ENCODE results near the gene PLEKHA7. TPM values are rescaled to one million over a fixed set of nuclear protein-coding genes. Genes with fewer than 3 reads are reported as not detected.

The PLEKHA7 gene
- total and polyA plus RNA-seq, 2 of the 13 experiments (the other 11 are each of a cell fraction or from before 2014, with no cell fraction given): 17.5 to 18.7 TPM

- Histone ChIP-seq H2AFZ (ENCODE audit: low read length) (no peak overlapping the region), H3K4me1 (ENCODE audit: insufficient read depth, low read length) (peaks cover 20% of the 10 kb centered on the region), H3K9me3 (ENCODE audit: low read length) (no peaks in the 10 kb centered on the region), H3K4me3 (replicated peaks in 1 of 3; ENCODE audit: insufficient read depth in 1 of 3, low read depth in 2 of 3, low read length in 3 of 3) (no peak overlapping the region), H4K20me1 (ENCODE audit: insufficient read depth, low read length) (no peaks in the 10 kb centered on the region), H3K36me3 (replicated peaks in 1 of 2; ENCODE audit: control insufficient read depth in 1 of 2, insufficient read depth in 2 of 2, low read length in 2 of 2) (peaks cover 0 to 10% of the 10 kb centered on the region in 2 experiments; a peak in 3 of 5 replicates), H3K9ac (ENCODE audit: insufficient read depth, low read depth, low read length) (no peak overlapping the region), H3K27ac (ENCODE audit: extremely low read length, insufficient read depth, low read length) (no peak overlapping the region), H3K27me3 (ENCODE audit: control insufficient read depth in 1 of 2, insufficient read depth in 2 of 2, low read length in 2 of 2) (no peaks in the 10 kb centered on the region), H3K4me2 (ENCODE audit: low read depth, low read length) (no peak overlapping the region), H3K79me2 (ENCODE audit: insufficient read depth, low read length) (no peaks in the 10 kb centered on the region)
- in situ Hi-C loops (cut with HindIII; ENCODE audit: extremely low pct_ligation_motif_present, low pct_unique_long_range_greater_than_20kb): no loop called here
- no peak for FAIRE-seq
- ATAC-seq: peak; percentile 39
- no peak for DNase-seq (ENCODE audit: low spot score)
- BruUV-seq (replicated peaks): no TSS peak
- ChIA-PET POLR2A (no interaction called here), CTCF (ENCODE audit: low intra/inter-chr PET ratio, low total read pairs) (no interaction called here)
- TF ChIP-seq ZNF460 (CRISPR knock-in tag; IDR thresholded peaks at IDR 0.05; ENCODE audit: borderline replicate concordance) (peak; percentile 36; the same call in 1 of the 2 replicates), HNRNPH1 (optimal IDR thresholded peaks at IDR 0.05; ENCODE audit: low read depth, low read length) (no peak), SAFB2 (CRISPR knock-in tag; IDR thresholded peaks at IDR 0.05; ENCODE audit: borderline replicate concordance, low read depth) (no peak), POLR2AphosphoS2 (IDR thresholded peaks at IDR 0.05; ENCODE audit: low read depth, low read length) (peak; percentile 55; the same call in 1 of the 2 replicates), PAF1 (CRISPR knock-in tag; IDR thresholded peaks at IDR 0.05) (peak; percentile 65; the same call in 1 of the 2 replicates), AGO2 (optimal IDR thresholded peaks at IDR 0.05; ENCODE audit: low read depth, low read length) (peak; percentile 24), RBM22 (optimal IDR thresholded peaks at IDR 0.05; ENCODE audit: low read length) (peak; percentile 79), POLR2G (IDR thresholded peaks at IDR 0.05; ENCODE audit: low read depth, low read length) (peak; percentile 49; the same call in 1 of the 2 replicates), ZUFSP (CRISPR knock-in tag; IDR thresholded peaks at IDR 0.05; ENCODE audit: borderline replicate concordance) (no peak), BRF2 (CRISPR knock-in tag; IDR thresholded peaks at IDR 0.05) (0 out of 2 replicates have a peak, but pooled peaks have one; percentile 26), POLR2AphosphoS5 (IDR thresholded peaks at IDR 0.05; ENCODE audit: low read depth, low read length) (peak; percentile 56; the same call in 1 of the 2 replicates)
- intact Hi-C loops (cut with micrococcal nuclease; ENCODE audit: unreplicated experiment): no loop called here
- WGBS (ENCODE audit: low lambda C conversion rate): 64% methylated on average over 3 of the region's 4 CpGs
Observed at GRCh38 chr11:16758382-16759024, 255.7 kb downstream of the PLEKHA7 start.
